Keratinocyte (primary cell): ENCODE results near the gene DLGAP1. TPM values are rescaled to one million over a fixed set of nuclear protein-coding genes. Genes with fewer than 3 reads are reported as not detected.

Experiments
- DNase-seq: peaks from one replicate; pipeline ENCODE4 v3.0.0-alpha.2; 2011; ENCODE audit warnings: low read depth, missing footprints, low spot score
- FAIRE-seq: peaks from 2 replicates; lab custom pipeline; 2011; peaks lifted over from hg19 to GRCh38; lab: Jason Lieb, UNC
- H2AFZ ChIP-seq: 2 replicates; pipeline ENCODE4 v1.6.0; 2012; ENCODE audit warnings: low read length, control low read depth, inconsistent platforms; ENCODE audit not compliant: control insufficient read depth
- H3K27ac ChIP-seq: 2 replicates; pipeline ENCODE4 v1.5.1; 2011; ENCODE audit warnings: low read length; ENCODE audit not compliant: control insufficient read depth, insufficient read depth
- H3K27me3 ChIP-seq: 3 replicates; pipeline ENCODE4 v1.6.0; 2011; ENCODE audit warnings: low read length; ENCODE audit not compliant: control insufficient read depth, insufficient read depth; ENCODE audit errors: extremely low read depth
- H3K36me3 ChIP-seq, 2 experiments: 2 replicates in 1 of 2; 3 replicates in 1 of 2; pipeline ENCODE4 v1.5.1; 2011; ENCODE audit warnings: low read length in 2 of 2, mild to moderate bottlenecking in 1 of 2; ENCODE audit not compliant: control insufficient read depth in 2 of 2, insufficient read depth in 2 of 2; ENCODE audit errors: extremely low read depth in 1 of 2
- H3K4me1 ChIP-seq: 3 replicates; pipeline ENCODE4 v1.5.1; 2011; ENCODE audit warnings: low read length; ENCODE audit not compliant: control insufficient read depth, insufficient read depth; ENCODE audit errors: extremely low read depth
- H3K4me2 ChIP-seq: 3 replicates; pipeline ENCODE4 v1.6.0; 2011; ENCODE audit warnings: low read depth, low read length; ENCODE audit not compliant: control insufficient read depth, insufficient read depth; ENCODE audit errors: extremely low read depth
- H3K4me3 ChIP-seq, 3 experiments: fragments of 200-600 bp in 1 of 3; sonication (generic) in 1 of 3; 2 replicates in 2 of 3; 3 replicates in 1 of 3; pipeline ENCODE4 v1.5.1; 2011 to 2016; ENCODE audit warnings: low read length in 3 of 3, mild to moderate bottlenecking in 3 of 3, control low read depth in 2 of 3, inconsistent platforms in 1 of 3, low read depth in 1 of 3, mixed read lengths in 1 of 3, mixed run types in 1 of 3, moderate library complexity in 1 of 3; ENCODE audit not compliant: control insufficient read depth in 2 of 3, insufficient read depth in 2 of 3; ENCODE audit errors: extremely low read depth in 1 of 3
- H3K79me2 ChIP-seq: 2 replicates; pipeline ENCODE4 v1.6.0; 2012; ENCODE audit warnings: low read length; ENCODE audit not compliant: control insufficient read depth, insufficient read depth
- H3K9ac ChIP-seq: 3 replicates; pipeline ENCODE4 v1.6.0; 2011; ENCODE audit warnings: low read length; ENCODE audit not compliant: control insufficient read depth, insufficient read depth; ENCODE audit errors: extremely low read depth
- H3K9me1 ChIP-seq: 3 replicates; pipeline ENCODE4 v1.6.0; 2011; ENCODE audit warnings: low read length; ENCODE audit not compliant: control insufficient read depth, insufficient read depth; ENCODE audit errors: extremely low read depth
- H3K9me3 ChIP-seq: 2 replicates; pipeline ENCODE4 v1.5.1; 2012; ENCODE audit warnings: low read depth, low read length; ENCODE audit not compliant: control insufficient read depth
- H4K20me1 ChIP-seq: 3 replicates; pipeline ENCODE4 v1.6.0; 2011; ENCODE audit warnings: low read length; ENCODE audit not compliant: control insufficient read depth, insufficient read depth; ENCODE audit errors: extremely low read depth
- EZH2 ChIP-seq: IDR thresholded peaks from one replicate; pipeline ENCODE4 v1.6.1; 2012; ENCODE audit warnings: inconsistent platforms, mild to moderate bottlenecking, low read length, moderate library complexity
- dilution Hi-C: fragments of 300-500 bp; cut with MboI; formaldehyde crosslinking; loops from one replicate; pipeline ENCODE4 v1.7.0; 2020; ENCODE audit warnings: low sequenced_read_pairs; ENCODE audit not compliant: extremely low pct_ligation_motif_present
- polyA plus RNA-seq, 5 experiments: library from polyadenylated mRNA; depleted of rRNA in 3 of 5; stranded (reverse) in 3 of 5; stranded (forward) in 1 of 5; unstranded in 1 of 5; fragments of >200 nt; gene quantifications; 1 replicate in 1 of 5; 2 replicates in 3 of 5; 3 replicates in 1 of 5; pipeline versions ENCODE4 v1.2.1 to v1.2.3, GENCODE V29; 2011 to 2012; ENCODE audit warnings: missing spikeins in 2 of 5, low read depth in 1 of 5, low replicate concordance in 1 of 5
- TF ChIP-seq, protein P1 (sequence below), 3 experiments: IDR thresholded peaks in 1 of 3; conservative IDR thresholded peaks in 1 of 3; optimal IDR thresholded peaks in 1 of 3; 2 replicates in 2 of 3; 3 replicates in 1 of 3; pipeline versions ENCODE3 to v1.5.1; 2011; ENCODE audit warnings: low read length in 3 of 3, mild to moderate bottlenecking in 3 of 3, moderate library complexity in 2 of 3, control low read depth in 1 of 3, inconsistent platforms in 1 of 3; ENCODE audit not compliant: insufficient read depth in 2 of 3; ENCODE audit errors: extremely low read depth in 1 of 3

Gene DLGAP1
- polyA plus RNA-seq, 1 donor (not counting 4 experiments of a cell fraction or from before 2014, with no cell fraction given) = not detected

DNA sequence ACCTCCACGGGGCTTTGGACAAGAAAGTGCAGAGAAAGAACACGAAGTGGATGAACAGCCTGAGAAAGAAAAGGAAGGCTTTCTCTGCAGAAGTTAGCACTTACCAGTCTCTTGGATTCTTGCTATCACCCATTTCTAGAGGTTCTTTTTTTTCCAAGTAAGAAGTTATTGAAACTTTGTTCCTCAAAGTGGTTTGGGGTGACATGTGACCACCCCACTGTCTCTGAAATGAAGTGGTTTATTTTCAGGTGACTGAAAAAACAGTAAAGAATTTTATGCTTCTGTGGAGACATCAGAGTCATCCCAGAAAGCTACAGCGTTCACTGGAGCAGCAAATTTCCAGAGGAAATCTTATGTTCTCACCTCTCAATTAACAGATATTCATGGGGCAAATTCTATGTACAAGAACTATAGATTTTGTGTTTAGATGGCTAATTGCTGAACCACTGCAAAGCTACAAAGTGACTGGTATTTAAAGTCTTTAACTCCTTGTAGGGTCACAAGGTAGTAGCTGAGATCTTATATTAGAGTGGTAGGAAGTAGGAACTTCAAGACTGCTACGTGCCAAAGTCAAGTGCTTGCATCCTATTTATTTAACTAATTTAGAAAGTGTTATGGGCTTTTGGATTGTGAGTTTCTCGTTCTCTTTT is 737.6 kb downstream of the DLGAP1 start:
- H3K4me2 ChIP-seq = no peak overlapping the region
- FAIRE-seq (no peak), DNase-seq (no peak)
- no peaks in the 10 kb centered on the region for H4K20me1 ChIP-seq
- no peak overlapping the region for H3K27ac ChIP-seq
- H3K36me3 ChIP-seq = no peaks in the 10 kb centered on the region
- H3K9me3 ChIP-seq = no peaks in the 10 kb centered on the region
- H2AFZ ChIP-seq = no peak overlapping the region
- H3K9ac ChIP-seq = no peak overlapping the region
- H3K27me3 ChIP-seq = no peaks in the 10 kb centered on the region
- no peaks in the 10 kb centered on the region for H3K79me2 ChIP-seq
- H3K4me3 ChIP-seq = no peak overlapping the region
- no peak for TF ChIP-seq EZH2
- TF ChIP-seq, protein P1, sequence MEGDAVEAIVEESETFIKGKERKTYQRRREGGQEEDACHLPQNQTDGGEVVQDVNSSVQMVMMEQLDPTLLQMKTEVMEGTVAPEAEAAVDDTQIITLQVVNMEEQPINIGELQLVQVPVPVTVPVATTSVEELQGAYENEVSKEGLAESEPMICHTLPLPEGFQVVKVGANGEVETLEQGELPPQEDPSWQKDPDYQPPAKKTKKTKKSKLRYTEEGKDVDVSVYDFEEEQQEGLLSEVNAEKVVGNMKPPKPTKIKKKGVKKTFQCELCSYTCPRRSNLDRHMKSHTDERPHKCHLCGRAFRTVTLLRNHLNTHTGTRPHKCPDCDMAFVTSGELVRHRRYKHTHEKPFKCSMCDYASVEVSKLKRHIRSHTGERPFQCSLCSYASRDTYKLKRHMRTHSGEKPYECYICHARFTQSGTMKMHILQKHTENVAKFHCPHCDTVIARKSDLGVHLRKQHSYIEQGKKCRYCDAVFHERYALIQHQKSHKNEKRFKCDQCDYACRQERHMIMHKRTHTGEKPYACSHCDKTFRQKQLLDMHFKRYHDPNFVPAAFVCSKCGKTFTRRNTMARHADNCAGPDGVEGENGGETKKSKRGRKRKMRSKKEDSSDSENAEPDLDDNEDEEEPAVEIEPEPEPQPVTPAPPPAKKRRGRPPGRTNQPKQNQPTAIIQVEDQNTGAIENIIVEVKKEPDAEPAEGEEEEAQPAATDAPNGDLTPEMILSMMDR (optimal IDR thresholded peaks at IDR 0.05 in 1 of 3, IDR thresholded peaks at IDR 0.05 in 1 of 3, conservative IDR thresholded peaks at IDR 0.05 in 1 of 3; ENCODE audit: extremely low read depth in 1 of 3, insufficient read depth in 2 of 3, low read length in 3 of 3) = no peak
- dilution Hi-C loops = no loop called here
- H3K4me1 ChIP-seq = no peaks in the 10 kb centered on the region
- H3K9me1 ChIP-seq = no peaks in the 10 kb centered on the region

DNA sequence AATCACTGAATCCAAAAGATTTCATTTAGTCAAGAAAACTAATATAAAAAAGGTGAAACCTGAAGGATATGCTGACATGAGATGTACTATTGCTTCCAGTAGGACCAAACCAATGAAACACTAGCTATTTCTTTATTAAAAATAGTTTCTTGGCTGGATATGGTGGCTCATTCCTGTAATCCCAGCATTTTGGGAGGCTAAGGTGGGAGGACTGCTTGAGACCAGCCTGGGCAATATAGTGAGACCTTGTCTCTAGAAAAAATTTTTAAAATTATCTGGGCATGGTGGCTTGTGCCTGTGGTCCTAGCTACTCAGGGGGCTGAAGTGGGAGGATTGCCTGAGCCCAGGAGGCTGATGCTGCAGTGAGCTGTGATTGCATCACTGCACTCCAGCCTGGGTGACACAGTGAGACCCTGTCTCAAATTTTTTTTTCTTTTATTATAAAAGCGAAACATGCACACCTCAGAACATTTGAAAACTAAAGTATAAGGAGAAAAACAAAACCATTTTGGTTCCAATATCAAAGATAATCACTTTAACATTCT is 738.9 kb downstream of the DLGAP1 start:
- Histone ChIP-seq H3K79me2 (no peaks in the 10 kb centered on the region), H3K4me2 (no peak overlapping the region), H3K4me3 (no peak overlapping the region), H3K4me1 (no peaks in the 10 kb centered on the region), H3K27ac (no peak overlapping the region), H3K27me3 (no peaks in the 10 kb centered on the region), H2AFZ (no peak overlapping the region), H3K9me1 (no peaks in the 10 kb centered on the region), H3K9ac (no peak overlapping the region), H3K36me3 (no peaks in the 10 kb centered on the region), H4K20me1 (no peaks in the 10 kb centered on the region), H3K9me3 (no peaks in the 10 kb centered on the region)
- DNase-seq (no peak), FAIRE-seq (no peak)
- no peak for TF ChIP-seq EZH2
- TF ChIP-seq, protein P1 (optimal IDR thresholded peaks at IDR 0.05 in 1 of 3, IDR thresholded peaks at IDR 0.05 in 1 of 3, conservative IDR thresholded peaks at IDR 0.05 in 1 of 3; ENCODE audit: extremely low read depth in 1 of 3, insufficient read depth in 2 of 3, low read length in 3 of 3) = no peak
- dilution Hi-C loops = no loop called here
